Measurements from ENCODE around the gene CERK.

Gene CERK

GRCh38 chr22:46672731-46673130 is 65.3 kb downstream of the CERK start:
- Histone ChIP-seq H3K27me3 (ENCODE audit: control insufficient read depth in 1 of 2, insufficient read depth in 2 of 2, low read length in 2 of 2) (no peaks in the 10 kb centered on the region), H3K27ac (ENCODE audit: low read depth, low read length) (no peak overlapping the region), H3K9ac (ENCODE audit: low read length) (no peak overlapping the region), H3K4me3 (ENCODE audit: low read depth in 1 of 2, low read length in 2 of 2) (no peak overlapping the region), H3K9me3 (ENCODE audit: low read length) (no peaks in the 10 kb centered on the region), H3K4me1 (ENCODE audit: insufficient read depth, low read length) (no peaks in the 10 kb centered on the region), H3K36me3 (ENCODE audit: insufficient read depth, low read length) (no peaks in the 10 kb centered on the region)

GRCh38 chr22:46671824-46672432 is 66.1 kb downstream of the CERK start:
- H3K4me1 ChIP-seq (ENCODE audit: insufficient read depth, low read length) = no peaks in the 10 kb centered on the region
- H3K27ac ChIP-seq (ENCODE audit: low read depth, low read length) = no peak overlapping the region
- H3K27me3 ChIP-seq (ENCODE audit: control insufficient read depth in 1 of 2, insufficient read depth in 2 of 2, low read length in 2 of 2) = no peaks in the 10 kb centered on the region
- no peaks in the 10 kb centered on the region for H3K36me3 ChIP-seq (ENCODE audit: insufficient read depth, low read length)
- no peak overlapping the region for H3K9ac ChIP-seq (ENCODE audit: low read length)
- H3K9me3 ChIP-seq (ENCODE audit: low read length) = no peaks in the 10 kb centered on the region
- no peak overlapping the region for H3K4me3 ChIP-seq (ENCODE audit: low read depth in 1 of 2, low read length in 2 of 2)

GRCh38 chr22:46669201-46669600 is 68.9 kb downstream of the CERK start:
- Histone ChIP-seq H3K4me1 (ENCODE audit: insufficient read depth, low read length) (no peaks in the 10 kb centered on the region), H3K27me3 (ENCODE audit: control insufficient read depth in 1 of 2, insufficient read depth in 2 of 2, low read length in 2 of 2) (no peaks in the 10 kb centered on the region), H3K4me3 (ENCODE audit: low read depth in 1 of 2, low read length in 2 of 2) (no peak overlapping the region), H3K9me3 (ENCODE audit: low read length) (no peaks in the 10 kb centered on the region), H3K36me3 (ENCODE audit: insufficient read depth, low read length) (peaks cover 9% of the 10 kb centered on the region), H3K27ac (ENCODE audit: low read depth, low read length) (no peak overlapping the region), H3K9ac (ENCODE audit: low read length) (no peak overlapping the region)

GRCh38 chr22:46668116-46668515 is 69.9 kb downstream of the CERK start:
- Histone ChIP-seq H3K9ac (ENCODE audit: low read length) (no peak overlapping the region), H3K9me3 (ENCODE audit: low read length) (no peaks in the 10 kb centered on the region), H3K36me3 (ENCODE audit: insufficient read depth, low read length) (peaks cover 9% of the 10 kb centered on the region), H3K4me1 (ENCODE audit: insufficient read depth, low read length) (no peaks in the 10 kb centered on the region), H3K4me3 (ENCODE audit: low read depth in 1 of 2, low read length in 2 of 2) (no peak overlapping the region), H3K27ac (ENCODE audit: low read depth, low read length) (no peak overlapping the region), H3K27me3 (ENCODE audit: control insufficient read depth in 1 of 2, insufficient read depth in 2 of 2, low read length in 2 of 2) (no peaks in the 10 kb centered on the region)

DNA sequence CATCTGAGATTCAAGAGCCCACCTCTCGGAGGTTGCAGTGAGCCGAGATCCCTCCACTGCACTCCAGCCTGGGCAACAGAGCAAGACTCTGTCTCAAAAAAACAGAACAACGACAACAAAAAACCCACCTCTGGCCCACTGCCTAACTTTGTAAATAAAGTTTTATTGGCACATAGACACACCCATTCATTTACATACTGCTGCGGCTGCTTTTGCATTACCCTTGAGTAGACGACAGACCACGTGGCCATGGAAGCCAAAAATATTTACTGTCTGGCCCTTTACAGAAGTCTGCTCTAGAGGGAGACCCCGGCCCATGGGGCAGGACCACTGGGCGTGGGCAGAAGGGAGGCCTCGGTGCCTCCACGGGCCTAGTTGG is 70.8 kb downstream of the CERK start:
- Histone ChIP-seq H3K4me3 (ENCODE audit: low read depth in 1 of 2, low read length in 2 of 2) (no peak overlapping the region), H3K27ac (ENCODE audit: low read depth, low read length) (no peak overlapping the region), H3K4me1 (ENCODE audit: insufficient read depth, low read length) (no peaks in the 10 kb centered on the region), H3K9me3 (ENCODE audit: low read length) (no peaks in the 10 kb centered on the region), H3K36me3 (ENCODE audit: insufficient read depth, low read length) (peaks cover 9% of the 10 kb centered on the region), H3K9ac (ENCODE audit: low read length) (no peak overlapping the region), H3K27me3 (ENCODE audit: control insufficient read depth in 1 of 2, insufficient read depth in 2 of 2, low read length in 2 of 2) (no peaks in the 10 kb centered on the region)

DNA sequence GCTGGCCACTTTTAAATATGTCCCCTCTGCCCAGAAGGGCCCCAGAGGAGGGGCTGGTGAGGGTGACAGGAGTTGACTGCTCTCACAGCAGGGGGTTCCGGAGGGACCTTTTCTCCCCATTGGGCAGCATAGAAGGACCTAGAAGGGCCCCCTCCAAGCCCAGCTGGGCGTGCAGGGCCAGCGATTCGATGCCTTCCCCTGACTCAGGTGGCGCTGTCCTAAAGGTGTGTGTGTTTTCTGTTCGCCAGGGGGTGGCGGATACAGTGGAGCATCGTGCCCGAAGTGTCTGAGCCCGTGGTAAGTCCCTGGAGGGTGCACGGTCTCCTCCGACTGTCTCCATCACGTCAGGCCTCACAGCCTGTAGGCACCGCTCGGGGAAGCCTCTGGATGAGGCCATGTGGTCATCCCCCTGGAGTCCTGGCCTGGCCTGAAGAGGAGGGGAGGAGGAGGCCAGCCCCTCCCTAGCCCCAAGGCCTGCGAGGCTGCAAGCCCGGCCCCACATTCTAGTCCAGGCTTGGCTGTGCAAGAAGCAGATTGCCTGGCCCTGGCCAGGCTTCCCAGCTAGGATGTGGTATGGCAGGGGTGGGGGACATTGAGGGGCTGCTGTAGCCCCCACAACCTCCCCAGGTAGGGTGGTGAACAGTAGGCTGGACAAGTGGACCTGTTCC is 71.3 kb downstream of the CERK start:
- H3K4me1 ChIP-seq (ENCODE audit: insufficient read depth, low read length) = no peaks in the 10 kb centered on the region
- H3K4me3 ChIP-seq (ENCODE audit: low read depth in 1 of 2, low read length in 2 of 2) = no peak overlapping the region
- H3K9me3 ChIP-seq (ENCODE audit: low read length) = no peaks in the 10 kb centered on the region
- H3K27ac ChIP-seq (ENCODE audit: low read depth, low read length) = no peak overlapping the region
- no peaks in the 10 kb centered on the region for H3K27me3 ChIP-seq (ENCODE audit: control insufficient read depth in 1 of 2, insufficient read depth in 2 of 2, low read length in 2 of 2)
- peaks cover 9% of the 10 kb centered on the region for H3K36me3 ChIP-seq (ENCODE audit: insufficient read depth, low read length)
- no peak overlapping the region for H3K9ac ChIP-seq (ENCODE audit: low read length)

DNA sequence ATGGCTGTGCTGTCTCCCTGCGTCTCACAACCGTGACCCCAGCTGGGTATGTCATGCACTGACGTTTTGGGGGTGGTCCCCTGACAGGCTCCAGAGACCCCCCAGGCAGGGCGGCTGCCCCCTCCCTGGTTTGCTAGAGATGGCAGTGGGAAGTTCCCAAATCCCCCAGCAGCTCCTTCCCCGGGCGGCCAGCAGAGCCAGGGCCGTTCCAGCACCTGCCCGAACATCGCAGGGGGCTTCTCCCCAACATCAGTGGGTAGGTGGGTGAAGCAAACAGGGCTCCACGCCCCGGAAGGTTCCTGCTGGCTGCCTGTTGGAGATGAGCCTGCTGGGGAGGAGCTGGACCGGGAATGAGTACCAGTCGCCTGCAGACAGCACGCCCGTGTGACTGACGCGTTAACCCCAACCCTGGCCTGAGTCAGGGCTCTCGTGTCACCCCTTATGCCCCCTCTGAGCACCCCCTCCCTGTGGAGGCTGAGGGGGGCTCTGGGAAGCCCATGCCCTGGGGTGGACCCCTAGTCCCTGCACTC is 72.2 kb downstream of the CERK start:
- Histone ChIP-seq H3K4me1 (ENCODE audit: insufficient read depth, low read length) (no peaks in the 10 kb centered on the region), H3K27ac (ENCODE audit: low read depth, low read length) (no peak overlapping the region), H3K9me3 (ENCODE audit: low read length) (no peaks in the 10 kb centered on the region), H3K9ac (ENCODE audit: low read length) (no peak overlapping the region), H3K4me3 (ENCODE audit: low read depth in 1 of 2, low read length in 2 of 2) (no peak overlapping the region), H3K27me3 (ENCODE audit: control insufficient read depth in 1 of 2, insufficient read depth in 2 of 2, low read length in 2 of 2) (no peaks in the 10 kb centered on the region), H3K36me3 (ENCODE audit: insufficient read depth, low read length) (peaks cover 9% of the 10 kb centered on the region)

GRCh38 chr22:46665151-46665695 is 72.8 kb downstream of the CERK start:
- Histone ChIP-seq H3K4me1 (ENCODE audit: insufficient read depth, low read length) (no peaks in the 10 kb centered on the region), H3K36me3 (ENCODE audit: insufficient read depth, low read length) (peaks cover 9% of the 10 kb centered on the region)

DNA sequence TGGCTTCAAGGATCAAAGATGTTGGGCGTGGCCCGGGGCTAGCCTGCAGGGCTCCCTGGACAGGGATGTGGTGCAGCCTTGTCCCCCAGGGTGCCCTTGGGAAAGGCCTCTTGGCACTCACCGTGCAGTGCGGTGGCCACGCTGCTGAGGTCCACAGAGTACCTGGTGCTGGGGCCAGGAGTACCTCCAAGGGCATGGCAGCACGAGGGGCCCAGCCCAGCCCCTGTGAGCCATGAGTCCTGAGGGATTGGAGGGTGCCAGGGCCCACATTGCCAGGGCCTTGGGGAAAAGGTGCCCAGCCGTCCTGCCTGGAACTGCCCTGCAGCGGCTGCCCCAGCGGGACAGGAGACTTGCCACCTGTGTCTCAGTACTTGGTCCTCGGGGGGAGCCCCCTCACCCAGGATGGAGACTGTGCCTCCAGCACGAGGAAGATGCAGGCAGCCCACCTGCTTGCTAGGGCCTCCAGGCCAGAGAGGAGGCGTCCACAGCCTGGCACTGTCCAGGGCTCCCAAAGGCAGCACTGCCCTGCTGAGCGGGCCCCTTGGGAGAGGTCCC is 73.7 kb downstream of the CERK start:
- Histone ChIP-seq H3K9ac (ENCODE audit: low read length) (no peak overlapping the region), H3K9me3 (ENCODE audit: low read length) (no peaks in the 10 kb centered on the region), H3K4me3 (ENCODE audit: low read depth in 1 of 2, low read length in 2 of 2) (no peak overlapping the region), H3K4me1 (ENCODE audit: insufficient read depth, low read length) (no peaks in the 10 kb centered on the region), H3K27me3 (ENCODE audit: control insufficient read depth in 1 of 2, insufficient read depth in 2 of 2, low read length in 2 of 2) (no peaks in the 10 kb centered on the region), H3K27ac (ENCODE audit: low read depth, low read length) (no peak overlapping the region), H3K36me3 (ENCODE audit: insufficient read depth, low read length) (peaks cover 9% of the 10 kb centered on the region)

More at GRCh38 chr22:46665151-46665695, 72.8 kb downstream of the CERK start:
- H3K27me3 ChIP-seq (ENCODE audit: control insufficient read depth in 1 of 2, insufficient read depth in 2 of 2, low read length in 2 of 2) = no peaks in the 10 kb centered on the region
- H3K4me3 ChIP-seq (ENCODE audit: low read depth in 1 of 2, low read length in 2 of 2) = no peak overlapping the region
- H3K27ac ChIP-seq (ENCODE audit: low read depth, low read length) = no peak overlapping the region
- H3K9ac ChIP-seq (ENCODE audit: low read length) = no peak overlapping the region
- H3K9me3 ChIP-seq (ENCODE audit: low read length) = no peaks in the 10 kb centered on the region

DNA sequence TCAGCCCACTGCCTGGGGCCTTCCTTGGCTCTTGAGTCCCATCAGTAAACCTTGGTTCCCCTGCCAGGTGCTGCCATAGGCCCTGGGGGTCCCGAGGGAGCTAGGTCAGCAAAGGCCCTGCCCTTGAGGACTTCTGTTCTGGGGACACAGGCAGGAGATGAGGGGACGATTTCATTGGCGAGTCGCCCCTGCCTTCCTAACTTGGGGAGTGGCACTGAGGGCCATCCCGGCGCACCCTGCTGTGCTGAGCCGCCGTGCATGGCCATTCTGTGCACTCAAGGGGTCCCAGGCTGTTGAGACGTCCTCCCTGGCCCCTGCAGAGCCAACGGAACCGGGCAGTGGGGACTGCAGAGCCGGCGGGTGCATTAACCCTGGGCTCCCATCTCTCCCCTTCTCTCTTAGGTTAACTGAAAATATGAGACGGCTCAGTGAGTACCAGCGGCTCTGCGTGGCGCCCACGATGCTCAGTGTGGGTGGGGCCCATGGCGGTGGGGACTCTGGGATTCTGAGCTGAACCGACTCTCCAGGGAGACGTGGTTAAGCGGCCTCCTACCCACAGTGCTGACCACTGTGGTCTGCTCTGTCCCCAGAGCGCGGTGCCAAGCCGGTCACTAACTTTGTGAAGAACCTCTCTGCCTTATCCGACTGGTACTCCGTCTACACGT is 74.5 kb downstream of the CERK start:
- H3K4me1 ChIP-seq (ENCODE audit: insufficient read depth, low read length) = no peaks in the 10 kb centered on the region
- H3K9me3 ChIP-seq (ENCODE audit: low read length) = no peaks in the 10 kb centered on the region
- peaks cover 9% of the 10 kb centered on the region for H3K36me3 ChIP-seq (ENCODE audit: insufficient read depth, low read length)
- no peak overlapping the region for H3K27ac ChIP-seq (ENCODE audit: low read depth, low read length)
- no peaks in the 10 kb centered on the region for H3K27me3 ChIP-seq (ENCODE audit: control insufficient read depth in 1 of 2, insufficient read depth in 2 of 2, low read length in 2 of 2)
- H3K4me3 ChIP-seq (ENCODE audit: low read depth in 1 of 2, low read length in 2 of 2) = no peak overlapping the region
- H3K9ac ChIP-seq (ENCODE audit: low read length) = no peak overlapping the region

- no peak overlapping the region for H3K9ac ChIP-seq (ENCODE audit: low read length)
- peaks cover 9% of the 10 kb centered on the region for H3K36me3 ChIP-seq (ENCODE audit: insufficient read depth, low read length)
- H3K4me1 ChIP-seq (ENCODE audit: insufficient read depth, low read length) = no peaks in the 10 kb centered on the region
- no peaks in the 10 kb centered on the region for H3K27me3 ChIP-seq (ENCODE audit: control insufficient read depth in 1 of 2, insufficient read depth in 2 of 2, low read length in 2 of 2)
- no peaks in the 10 kb centered on the region for H3K9me3 ChIP-seq (ENCODE audit: low read length)
- no peak overlapping the region for H3K4me3 ChIP-seq (ENCODE audit: low read depth in 1 of 2, low read length in 2 of 2)
- H3K27ac ChIP-seq (ENCODE audit: low read depth, low read length) = no peak overlapping the region
Observed at GRCh38 chr22:46663001-46663400, 75.1 kb downstream of the CERK start.

Measured in muscle layer of colon (tissue), 2 donors.